ENCODE data around the gene STK17B.
"Not testable (repeated sequence)": the region's sequence is repeated elsewhere in the genome, so short reads cannot be mapped to it uniquely, and the experiment has no call there.

The STK17B gene

GRCh38 chr2:196101325-196101991 lies 69.9 kb downstream of the STK17B start:
- no peak overlapping the region for H3K4me3 ChIP-seq (ENCODE audit: low read depth, low read length)
- no peak for DNase-seq (ENCODE audit: low read depth)
- TF ChIP-seq MAX (IDR thresholded peaks at IDR 0.05; ENCODE audit: low read depth, low read length): no peak
- TF ChIP-seq MYC (IDR thresholded peaks at IDR 0.05; ENCODE audit: low read depth, low read length): no peak

GRCh38 chr2:196099916-196100315 lies 71.5 kb downstream of the STK17B start:
- DNase-seq (ENCODE audit: low read depth): no peak
- TF ChIP-seq POLR2A (IDR thresholded peaks at IDR 0.05; ENCODE audit: extremely low read depth, insufficient read length): no peak
- TF ChIP-seq MYC (IDR thresholded peaks at IDR 0.05; ENCODE audit: low read depth, low read length): no peak
- no peak for TF ChIP-seq MAX (IDR thresholded peaks at IDR 0.05; ENCODE audit: low read depth, low read length)
- no peak for TF ChIP-seq CTCF (IDR thresholded peaks at IDR 0.05; ENCODE audit: low read depth, low read length)
- H3K4me3 ChIP-seq (ENCODE audit: low read depth, low read length): no peak overlapping the region

- TF ChIP-seq MYC (IDR thresholded peaks at IDR 0.05; ENCODE audit: low read depth, low read length) (no peak), MAX (IDR thresholded peaks at IDR 0.05; ENCODE audit: low read depth, low read length) (no peak), CTCF (IDR thresholded peaks at IDR 0.05; ENCODE audit: low read depth, low read length) (no peak), POLR2A (IDR thresholded peaks at IDR 0.05; ENCODE audit: extremely low read depth, insufficient read length) (no peak)
These were observed 73.3 kb downstream of the STK17B start for GRCh38 chr2:196097864-196098660.

GRCh38 chr2:196096982-196097745 lies 74.2 kb downstream of the STK17B start:
- no peak for TF ChIP-seq MAX (IDR thresholded peaks at IDR 0.05; ENCODE audit: low read depth, low read length)
- TF ChIP-seq CTCF (IDR thresholded peaks at IDR 0.05; ENCODE audit: low read depth, low read length): no peak
- no peak overlapping the region for H3K4me3 ChIP-seq (ENCODE audit: low read depth, low read length)
- no peak for DNase-seq (ENCODE audit: low read depth)

More at GRCh38 chr2:196097864-196098660, 73.3 kb downstream of the STK17B start:
- no peak overlapping the region for H3K4me3 ChIP-seq (ENCODE audit: low read depth, low read length)
- DNase-seq (ENCODE audit: low read depth): no peak

- DNase-seq (ENCODE audit: low read depth): no peak
- TF ChIP-seq MAX (IDR thresholded peaks at IDR 0.05; ENCODE audit: low read depth, low read length) (no peak), POLR2A (IDR thresholded peaks at IDR 0.05; ENCODE audit: extremely low read depth, insufficient read length) (no peak), MYC (IDR thresholded peaks at IDR 0.05; ENCODE audit: low read depth, low read length) (no peak), CTCF (IDR thresholded peaks at IDR 0.05; ENCODE audit: low read depth, low read length) (no peak)
- no peak overlapping the region for H3K4me3 ChIP-seq (ENCODE audit: low read depth, low read length)
These were observed 75.1 kb downstream of the STK17B start for GRCh38 chr2:196096264-196096663.

- not testable (repeated sequence) for DNase-seq (ENCODE audit: low read depth)
These were observed 81.9 kb downstream of the STK17B start for GRCh38 chr2:196089448-196089847.

More at GRCh38 chr2:196089448-196089847, 81.9 kb downstream of the STK17B start:
- H3K4me3 ChIP-seq (ENCODE audit: low read depth, low read length): not testable (repeated sequence)

Measured in NB4 (cell line).